Measurements from ENCODE around the gene ABCA5. TPM values are rescaled to one million over a fixed set of nuclear protein-coding genes. Genes with fewer than 3 reads are reported as not detected.

Gene ABCA5, protein sequence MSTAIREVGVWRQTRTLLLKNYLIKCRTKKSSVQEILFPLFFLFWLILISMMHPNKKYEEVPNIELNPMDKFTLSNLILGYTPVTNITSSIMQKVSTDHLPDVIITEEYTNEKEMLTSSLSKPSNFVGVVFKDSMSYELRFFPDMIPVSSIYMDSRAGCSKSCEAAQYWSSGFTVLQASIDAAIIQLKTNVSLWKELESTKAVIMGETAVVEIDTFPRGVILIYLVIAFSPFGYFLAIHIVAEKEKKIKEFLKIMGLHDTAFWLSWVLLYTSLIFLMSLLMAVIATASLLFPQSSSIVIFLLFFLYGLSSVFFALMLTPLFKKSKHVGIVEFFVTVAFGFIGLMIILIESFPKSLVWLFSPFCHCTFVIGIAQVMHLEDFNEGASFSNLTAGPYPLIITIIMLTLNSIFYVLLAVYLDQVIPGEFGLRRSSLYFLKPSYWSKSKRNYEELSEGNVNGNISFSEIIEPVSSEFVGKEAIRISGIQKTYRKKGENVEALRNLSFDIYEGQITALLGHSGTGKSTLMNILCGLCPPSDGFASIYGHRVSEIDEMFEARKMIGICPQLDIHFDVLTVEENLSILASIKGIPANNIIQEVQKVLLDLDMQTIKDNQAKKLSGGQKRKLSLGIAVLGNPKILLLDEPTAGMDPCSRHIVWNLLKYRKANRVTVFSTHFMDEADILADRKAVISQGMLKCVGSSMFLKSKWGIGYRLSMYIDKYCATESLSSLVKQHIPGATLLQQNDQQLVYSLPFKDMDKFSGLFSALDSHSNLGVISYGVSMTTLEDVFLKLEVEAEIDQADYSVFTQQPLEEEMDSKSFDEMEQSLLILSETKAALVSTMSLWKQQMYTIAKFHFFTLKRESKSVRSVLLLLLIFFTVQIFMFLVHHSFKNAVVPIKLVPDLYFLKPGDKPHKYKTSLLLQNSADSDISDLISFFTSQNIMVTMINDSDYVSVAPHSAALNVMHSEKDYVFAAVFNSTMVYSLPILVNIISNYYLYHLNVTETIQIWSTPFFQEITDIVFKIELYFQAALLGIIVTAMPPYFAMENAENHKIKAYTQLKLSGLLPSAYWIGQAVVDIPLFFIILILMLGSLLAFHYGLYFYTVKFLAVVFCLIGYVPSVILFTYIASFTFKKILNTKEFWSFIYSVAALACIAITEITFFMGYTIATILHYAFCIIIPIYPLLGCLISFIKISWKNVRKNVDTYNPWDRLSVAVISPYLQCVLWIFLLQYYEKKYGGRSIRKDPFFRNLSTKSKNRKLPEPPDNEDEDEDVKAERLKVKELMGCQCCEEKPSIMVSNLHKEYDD (N-terminal part only)
- 15.7 and 29.1 TPM in 2 replicates for total RNA-seq

DNA sequence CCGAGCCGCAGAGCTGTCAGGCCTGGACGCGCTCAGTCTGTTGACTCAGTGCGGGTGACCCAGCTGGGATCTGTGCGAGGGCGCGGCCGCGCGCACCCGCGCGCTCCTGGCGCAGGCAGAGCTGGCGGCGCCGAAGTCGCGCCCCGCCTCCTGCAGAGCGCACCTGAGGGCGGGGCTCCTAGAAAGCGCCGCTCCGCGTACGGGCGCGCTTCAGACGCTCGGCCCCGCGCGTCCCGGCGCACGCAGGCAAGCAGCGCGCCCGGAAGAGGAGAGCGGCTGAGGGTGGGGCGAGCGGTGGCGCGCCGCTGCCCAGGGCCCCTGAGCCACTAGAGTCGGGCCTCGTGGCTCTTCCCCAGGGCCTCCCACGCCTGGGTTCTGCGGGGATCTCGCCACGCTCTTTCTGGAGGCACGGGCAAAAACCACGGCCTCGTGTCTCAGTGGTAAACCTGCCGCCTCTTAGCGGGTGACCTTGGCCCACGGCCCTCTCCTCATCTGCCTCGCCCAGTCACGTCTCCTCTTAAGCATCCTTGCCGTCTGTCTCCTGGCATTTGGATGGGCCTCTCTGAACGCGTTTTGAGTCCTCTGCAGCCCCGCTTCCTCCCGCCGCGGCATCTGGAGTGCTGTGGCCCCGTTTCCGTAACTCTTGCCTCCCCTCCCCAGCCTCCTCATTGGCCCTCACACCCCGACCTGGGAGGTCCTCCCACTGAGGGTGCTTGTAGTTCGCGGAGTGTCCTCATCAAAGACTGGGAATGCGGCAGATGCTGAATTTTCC lies at the start of gene ABCA5:
TSS of gene ABCA5 (minus strand) at position 74 of the 772 bp plus-strand sequence. CDS start 12,718 bp downstream, outside the sequence.

DNA sequence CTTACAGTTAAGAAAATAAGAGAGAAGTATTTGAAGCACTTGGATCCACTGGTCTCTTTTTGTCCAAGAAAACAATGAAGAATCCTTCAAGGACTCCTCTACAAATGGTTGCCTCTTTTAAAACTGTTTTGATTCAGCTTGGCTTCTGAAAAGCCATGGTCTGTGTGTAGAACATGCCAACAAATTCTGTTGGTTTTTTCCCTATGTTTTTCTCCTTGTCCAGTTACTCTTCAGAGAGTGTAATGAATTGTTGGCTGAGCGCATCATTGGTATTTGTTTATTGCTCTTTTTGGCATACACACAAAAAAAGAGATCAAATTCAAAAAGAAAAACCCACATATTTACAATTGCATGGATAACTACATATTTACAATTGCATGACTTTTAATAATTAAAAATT lies 98.4 kb downstream of the ABCA5 start, which contains the start of gene ABCA10:
TSS of gene ABCA10 (minus strand) at position 249 of the 400 bp plus-strand sequence. CDS start 3,466 bp downstream, outside the sequence.

Small RNA genes lying within 50 kb of the gene (small RNA-seq; reads per million reads assigned to genes)
- gene RF00561, result 0.12 reads per million
- gene SNRPGP4, result not detected

Other genes with a start within 250 kb of the ABCA5 start
- 0.11 and 1.6 TPM in 2 replicates for gene ABCA6, start 185.2 kb downstream of the ABCA5 start, total RNA-seq
- 0.87 and 3.1 TPM in 2 replicates for gene ABCA10, start 98.3 kb downstream of the ABCA5 start, total RNA-seq
- 0.39 and 1.8 TPM in 2 replicates for gene MAP2K6, start 87.6 kb upstream of the ABCA5 start, total RNA-seq

Data from placental epithelial cell (primary cell).